ENCODE data around the gene PAXX.
A peak's percentile ranks its signal among the peaks of the same experiment; 100 is the strongest.
"Not testable (repeated sequence)": the region's sequence is repeated elsewhere in the genome, so short reads cannot be mapped to it uniquely, and the experiment has no call there.

Gene PAXX

GRCh38 chr9:136983167-136983566 lies 9.1 kb upstream of the PAXX start:
- no peak for DNase-seq

GRCh38 chr9:136983656-136984314 lies 8.4 kb upstream of the PAXX start:
- DNase-seq = no peak

GRCh38 chr9:136984464-136985026 lies 7.7 kb upstream of the PAXX start:
- no peak for DNase-seq

GRCh38 chr9:136985027-136985602 lies 7.1 kb upstream of the PAXX start:
- DNase-seq = no peak

- no peak for DNase-seq
Observed at GRCh38 chr9:136985853-136986252, 6.4 kb upstream of the PAXX start.

GRCh38 chr9:136988872-136989271 lies 3.4 kb upstream of the PAXX start:
- DNase-seq = no peak

- peak; percentile 61 to 76 for DNase-seq
Observed at GRCh38 chr9:136990242-136990911, 1.8 kb upstream of the PAXX start.

GRCh38 chr9:136992819-136993369 lies 672 bp downstream of the PAXX start:
- no peak for DNase-seq

GRCh38 chr9:136994180-136994887 lies 2.1 kb downstream of the PAXX start:
- no peak for DNase-seq

- DNase-seq = no peak
Observed at GRCh38 chr9:136994888-136995230, 2.6 kb downstream of the PAXX start.

GRCh38 chr9:136995362-136995761 lies 3.1 kb downstream of the PAXX start:
- DNase-seq = no peak

GRCh38 chr9:136995772-136996311 lies 3.6 kb downstream of the PAXX start:
- DNase-seq = peak in 1 of 2 experiments; percentile 38

- DNase-seq = no peak
Observed at GRCh38 chr9:136996361-136997292, 4.4 kb downstream of the PAXX start, which contains the start of gene CLIC3. Gene CLIC3 (minus strand): TSS chr9:136996568. CDS start chr9:136996543, 25 bp downstream.

GRCh38 chr9:136997371-136997770 lies 5.1 kb downstream of the PAXX start:
- no peak for DNase-seq

- no peak for DNase-seq
Observed at GRCh38 chr9:136997830-136998234, 5.6 kb downstream of the PAXX start.

- no peak for DNase-seq
Observed at GRCh38 chr9:137000177-137000930, 8.1 kb downstream of the PAXX start.

GRCh38 chr9:137001857-137002645 lies 9.8 kb downstream of the PAXX start:
- DNase-seq = no peak

- DNase-seq = no peak
Observed at GRCh38 chr9:137002646-137003041, 10.4 kb downstream of the PAXX start.

GRCh38 chr9:137004285-137004684 lies 12.1 kb downstream of the PAXX start:
- not testable (repeated sequence) for DNase-seq

All from NCI-H2081 (cell line).